Measurements from ENCODE around the gene UBA5.
A peak's percentile ranks its signal among the peaks of the same experiment; 100 is the strongest.

UBA5 gene

GRCh38 chr3:132659000-132659364, 1.1 kb upstream of the UBA5 start:
- H3K4me3 ChIP-seq (ENCODE audit: control insufficient read depth, low read depth, low read length): peak overlapping the region; percentile 89
- no peak for TF ChIP-seq CTCF (IDR thresholded peaks at IDR 0.05; ENCODE audit: control insufficient read depth, insufficient read depth, low read depth, low read length, missing control alignments)
- DNase-seq (ENCODE audit: low read depth): no peak

- peak; percentile 20 for DNase-seq (ENCODE audit: low read depth)
- TF ChIP-seq CTCF (IDR thresholded peaks at IDR 0.05; ENCODE audit: control insufficient read depth, insufficient read depth, low read depth, low read length, missing control alignments): peak; percentile 66
- peak within 1 kb of the TSS; percentile 89 for H3K4me3 ChIP-seq (ENCODE audit: control insufficient read depth, low read depth, low read length)
Measured at GRCh38 chr3:132659365-132660051, 621 bp upstream of the UBA5 start, which contains the start of gene ACAD11. Gene ACAD11, minus strand, starts transcription at chr3:132659809. Its CDS starts 58 bp downstream, at chr3:132659751.

GRCh38 chr3:132660811-132661070, 612 bp downstream of the UBA5 start:
- H3K4me3 ChIP-seq (ENCODE audit: control insufficient read depth, low read depth, low read length): peak overlapping the region; percentile 89
- TF ChIP-seq CTCF (IDR thresholded peaks at IDR 0.05; ENCODE audit: control insufficient read depth, insufficient read depth, low read depth, low read length, missing control alignments): no peak
- DNase-seq (ENCODE audit: low read depth): no peak

DNA sequence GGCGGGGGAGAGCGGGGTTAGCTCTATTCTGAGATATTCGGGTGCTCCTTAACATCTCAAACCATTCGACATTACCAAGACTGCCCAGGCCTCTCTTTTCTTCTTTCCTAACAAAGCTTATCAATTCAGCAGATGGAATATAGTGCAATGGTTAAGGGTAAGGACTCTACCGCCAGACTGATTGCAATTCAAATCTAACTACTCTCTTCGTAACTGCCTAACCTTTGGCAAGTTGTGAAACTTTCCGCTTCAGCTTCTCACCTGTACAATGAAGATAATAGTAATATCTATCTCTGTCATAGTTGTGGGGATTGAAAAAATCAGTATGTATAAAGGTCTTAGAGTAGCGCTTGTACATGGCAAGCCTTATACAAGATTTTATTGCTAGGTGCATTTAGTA, 972 bp downstream of the UBA5 start:
- peak overlapping the region; percentile 89 for H3K4me3 ChIP-seq (ENCODE audit: control insufficient read depth, low read depth, low read length)
- no peak for DNase-seq (ENCODE audit: low read depth)
- TF ChIP-seq CTCF (IDR thresholded peaks at IDR 0.05; ENCODE audit: control insufficient read depth, insufficient read depth, low read depth, low read length, missing control alignments): no peak

GRCh38 chr3:132662212-132662611, 2.1 kb downstream of the UBA5 start:
- H3K4me3 ChIP-seq (ENCODE audit: control insufficient read depth, low read depth, low read length): no peak overlapping the region

DNA sequence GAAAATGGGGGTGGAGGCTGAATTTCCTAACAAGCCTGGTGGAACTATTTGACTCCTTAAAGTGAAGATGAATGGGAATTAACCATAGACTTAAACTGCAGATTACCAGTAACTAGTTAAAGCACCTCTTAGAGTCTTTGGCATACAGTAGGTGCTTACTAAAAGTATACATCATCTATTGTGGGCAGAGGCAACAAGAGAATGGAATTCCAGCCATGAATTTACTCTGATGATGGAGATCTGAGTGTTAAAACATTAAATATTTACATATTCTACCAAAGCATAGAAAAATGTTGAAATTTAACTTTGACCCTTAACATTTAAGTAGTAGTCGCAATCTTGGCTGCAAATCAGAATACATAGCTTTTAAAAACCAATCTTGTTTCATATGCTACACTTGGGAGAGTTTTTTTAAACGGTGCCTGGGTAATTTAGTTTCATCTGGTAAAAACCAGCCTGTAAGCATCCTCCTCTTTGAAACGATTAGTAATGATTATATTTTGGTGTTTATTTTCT, 5.2 kb downstream of the UBA5 start:
- no peak for TF ChIP-seq CTCF (IDR thresholded peaks at IDR 0.05; ENCODE audit: control insufficient read depth, insufficient read depth, low read depth, low read length, missing control alignments)
- H3K4me3 ChIP-seq (ENCODE audit: control insufficient read depth, low read depth, low read length): no peak overlapping the region
- no peak for DNase-seq (ENCODE audit: low read depth)

More at GRCh38 chr3:132662212-132662611, 2.1 kb downstream of the UBA5 start:
- no peak for TF ChIP-seq CTCF (IDR thresholded peaks at IDR 0.05; ENCODE audit: control insufficient read depth, insufficient read depth, low read depth, low read length, missing control alignments)
- no peak for DNase-seq (ENCODE audit: low read depth)

Measured in AG09309 (cell line).